Testis (tissue), 2 donors: ENCODE data around the gene ADAMTS10.

ENCODE experiments used
- POLR2A ChIP-seq: fragments of 450-650 bp; IDR thresholded peaks from one replicate; pipeline ENCODE4 v1.6.1; 2017; ENCODE audit warnings: antibody characterized with exemption, mild to moderate bottlenecking, moderate library complexity
- TF ChIP-seq, protein P1 (sequence below), 3 experiments: fragments of 450-650 bp in 2 of 3; fragments of 200-600 bp in 1 of 3; sonication (generic) in 1 of 3; IDR thresholded peaks; one replicate each; pipeline ENCODE4 v1.5.1; 2016 to 2019; ENCODE audit warnings: antibody characterized with exemption in 3 of 3, mild to moderate bottlenecking in 2 of 3, moderate library complexity in 1 of 3

DNA sequence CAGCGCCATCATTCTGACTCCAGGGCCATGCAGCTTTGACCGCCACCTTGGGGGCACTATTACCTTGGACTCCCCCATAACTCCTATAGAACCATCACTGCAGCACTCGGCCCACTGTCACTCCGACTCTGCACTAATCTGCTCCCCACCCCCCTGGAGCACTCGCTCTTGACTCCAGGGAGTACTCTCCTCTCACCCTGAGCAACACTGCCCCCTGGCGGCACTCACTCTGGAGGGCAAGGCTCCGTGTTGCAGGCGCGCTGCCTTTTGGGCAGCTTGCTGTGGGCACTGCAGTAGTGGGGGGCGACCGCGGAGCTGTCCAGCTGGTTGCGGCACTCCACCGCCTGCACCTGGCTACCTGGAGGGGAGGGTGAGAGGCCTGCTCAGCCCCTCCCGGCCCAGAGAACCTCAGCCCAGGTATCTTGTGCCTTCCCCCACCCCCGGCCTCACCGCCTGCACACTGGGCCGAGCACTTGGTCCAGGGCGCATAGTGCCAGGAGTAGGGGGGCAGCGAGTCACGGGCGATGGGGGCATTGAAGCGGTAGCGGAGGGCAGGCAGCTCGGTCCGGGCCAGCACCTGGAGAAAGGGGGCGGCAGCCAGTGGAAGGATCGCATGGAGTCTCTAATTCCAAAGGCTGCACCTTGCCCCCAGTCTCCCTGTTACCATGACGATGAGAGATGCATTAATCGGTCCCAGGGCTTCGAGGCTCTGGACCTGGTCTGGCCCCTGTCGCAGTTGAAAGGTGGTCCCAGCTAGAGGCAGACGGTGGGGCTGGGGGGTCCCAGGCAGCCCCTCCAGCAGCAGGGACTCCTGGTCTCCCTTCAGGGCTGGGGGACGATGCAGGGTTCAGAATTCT, 24.4 kb downstream of the ADAMTS10 start:
- TF ChIP-seq, protein P1, sequence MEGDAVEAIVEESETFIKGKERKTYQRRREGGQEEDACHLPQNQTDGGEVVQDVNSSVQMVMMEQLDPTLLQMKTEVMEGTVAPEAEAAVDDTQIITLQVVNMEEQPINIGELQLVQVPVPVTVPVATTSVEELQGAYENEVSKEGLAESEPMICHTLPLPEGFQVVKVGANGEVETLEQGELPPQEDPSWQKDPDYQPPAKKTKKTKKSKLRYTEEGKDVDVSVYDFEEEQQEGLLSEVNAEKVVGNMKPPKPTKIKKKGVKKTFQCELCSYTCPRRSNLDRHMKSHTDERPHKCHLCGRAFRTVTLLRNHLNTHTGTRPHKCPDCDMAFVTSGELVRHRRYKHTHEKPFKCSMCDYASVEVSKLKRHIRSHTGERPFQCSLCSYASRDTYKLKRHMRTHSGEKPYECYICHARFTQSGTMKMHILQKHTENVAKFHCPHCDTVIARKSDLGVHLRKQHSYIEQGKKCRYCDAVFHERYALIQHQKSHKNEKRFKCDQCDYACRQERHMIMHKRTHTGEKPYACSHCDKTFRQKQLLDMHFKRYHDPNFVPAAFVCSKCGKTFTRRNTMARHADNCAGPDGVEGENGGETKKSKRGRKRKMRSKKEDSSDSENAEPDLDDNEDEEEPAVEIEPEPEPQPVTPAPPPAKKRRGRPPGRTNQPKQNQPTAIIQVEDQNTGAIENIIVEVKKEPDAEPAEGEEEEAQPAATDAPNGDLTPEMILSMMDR (IDR thresholded peaks at IDR 0.05): peak in 1 of 3 experiments; percentile 47
- no peak for TF ChIP-seq POLR2A
